IgD-negative memory B cell (primary cell): ENCODE data around the gene ETFBKMT. TPM values are rescaled to one million over a fixed set of nuclear protein-coding genes. Genes with fewer than 3 reads are reported as not detected.
"Not testable (repeated sequence)": the region's sequence is repeated elsewhere in the genome, so short reads cannot be mapped to it uniquely, and the experiment has no call there.

Source experiments
- H3K27ac Mint-ChIP-seq, 3 donors: one replicate each; pipeline ENCODE4 v1.8.0; 2020 to 2022; ENCODE audit warnings: mild to moderate bottlenecking in 3 of 3, mixed read lengths in 3 of 3, moderate library complexity in 1 of 3
- H3K27me3 Mint-ChIP-seq: one replicate; pipeline ENCODE4 v1.8.0; 2021; ENCODE audit warnings: mixed read lengths
- H3K36me3 Mint-ChIP-seq: one replicate; pipeline ENCODE4 v1.8.0; 2020; ENCODE audit warnings: mild to moderate bottlenecking, mixed read lengths
- H3K4me1 Mint-ChIP-seq, 3 donors: one replicate each; pipeline ENCODE4 v1.8.0; 2020 to 2022; ENCODE audit warnings: mixed read lengths in 3 of 3, mild to moderate bottlenecking in 1 of 3
- H3K4me3 Mint-ChIP-seq, 4 donors: one replicate each; pipeline ENCODE4 v1.8.0; 2020 to 2022; ENCODE audit warnings: mild to moderate bottlenecking in 4 of 4, mixed read lengths in 4 of 4, moderate library complexity in 3 of 4
- H3K9me3 Mint-ChIP-seq, 3 donors: one replicate each; pipeline ENCODE4 v1.8.0; 2020 to 2021; ENCODE audit warnings: mixed read lengths in 3 of 3, mild to moderate bottlenecking in 1 of 3
- polyA plus RNA-seq: library from polyadenylated mRNA; unstranded; fragments of 300-500 nt; fragmentation: Illumina TruSeq; gene quantifications from one replicate; pipeline ENCODE4 v1.2.3, GENCODE V29; 2021

Gene ETFBKMT
- polyA plus RNA-seq, 1 donor from 2014 or later, result 1.3 TPM

DNA sequence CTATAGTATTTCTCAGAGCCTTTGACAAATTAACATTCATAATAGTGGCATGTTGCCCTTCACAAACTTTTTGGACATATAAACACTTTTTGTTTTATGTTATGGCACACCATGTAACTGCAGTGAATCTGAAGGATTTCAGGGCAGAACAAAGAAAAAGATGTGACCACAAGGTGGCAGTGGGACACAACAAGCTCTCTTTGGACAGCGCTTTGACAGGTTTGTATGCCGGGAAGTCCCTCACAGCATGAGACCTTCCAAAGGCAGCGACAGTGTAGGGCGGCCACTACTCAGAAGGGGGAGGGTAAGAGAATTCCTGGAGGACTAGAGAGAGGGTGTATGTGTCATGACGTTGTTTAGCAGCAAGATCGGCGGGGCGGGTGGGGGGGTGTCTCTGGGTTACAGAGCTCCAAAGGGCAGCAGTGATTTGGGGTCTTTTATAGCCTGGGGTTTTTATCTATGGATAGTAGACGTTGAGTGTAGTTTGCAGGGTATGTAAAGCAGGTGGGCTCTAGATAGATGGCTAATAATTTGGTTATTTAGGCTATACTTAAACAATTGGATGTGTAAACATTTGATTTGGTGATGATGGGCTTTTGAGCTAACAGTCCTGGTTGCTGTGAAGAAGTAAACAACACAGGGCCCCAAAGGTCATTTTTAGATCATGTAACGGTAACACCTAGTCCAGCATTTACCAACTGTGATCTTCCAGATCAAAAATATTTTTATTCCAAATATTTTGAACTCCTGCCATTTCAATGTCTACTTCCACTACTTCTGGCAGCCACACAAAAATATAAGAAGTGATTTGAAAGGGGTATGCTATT is 22.9 kb downstream of the ETFBKMT start:
- H3K27ac Mint-ChIP-seq, result peak overlapping the region; percentile 2 to 91 (median 7)
- H3K27me3 Mint-ChIP-seq, result no peaks in the 10 kb centered on the region
- peaks cover 15 to 20% (median 18%) of the 10 kb centered on the region in 3 donors for H3K4me1 Mint-ChIP-seq
- peaks cover 2 to 7% (median 4%) of the 10 kb centered on the region in 3 donors for H3K9me3 Mint-ChIP-seq
- H3K4me3 Mint-ChIP-seq, result peak overlapping the region in 2 of 4 donors; percentile 56 to 80
- peaks cover 23% of the 10 kb centered on the region for H3K36me3 Mint-ChIP-seq

- peak overlapping the region in 2 of 3 donors; percentile 53 to 78 for H3K27ac Mint-ChIP-seq
- H3K4me3 Mint-ChIP-seq, result peak overlapping the region in 1 of 4 donors; percentile 65
- no peaks in the 10 kb centered on the region for H3K27me3 Mint-ChIP-seq
- H3K4me1 Mint-ChIP-seq, result peaks cover 19 to 29% (median 23%) of the 10 kb centered on the region in 3 donors
- peaks cover 4 to 9% (median 9%) of the 10 kb centered on the region in 3 donors for H3K9me3 Mint-ChIP-seq
- H3K36me3 Mint-ChIP-seq, result peaks cover 21% of the 10 kb centered on the region
These were observed 26.3 kb downstream of the ETFBKMT start for GRCh38 chr12:31685801-31686200.

GRCh38 chr12:31687101-31687527 is 27.6 kb downstream of the ETFBKMT start:
- peak overlapping the region; percentile 55 to 97 (median 81) for H3K27ac Mint-ChIP-seq
- H3K27me3 Mint-ChIP-seq, result no peaks in the 10 kb centered on the region
- H3K36me3 Mint-ChIP-seq, result peaks cover 21% of the 10 kb centered on the region
- H3K4me1 Mint-ChIP-seq, result peaks cover 17 to 27% (median 20%) of the 10 kb centered on the region in 3 donors
- peaks cover 4 to 8% (median 8%) of the 10 kb centered on the region in 3 donors for H3K9me3 Mint-ChIP-seq
- H3K4me3 Mint-ChIP-seq, result peak overlapping the region; percentile 46 to 95 (median 82)

- H3K27me3 Mint-ChIP-seq, H3K9me3 Mint-ChIP-seq, H3K4me3 Mint-ChIP-seq: not testable (repeated sequence)
- peak overlapping the region in 1 of 3 donors; percentile 39 for H3K27ac Mint-ChIP-seq
- H3K36me3 Mint-ChIP-seq, result peaks cover 15% of the 10 kb centered on the region
- peaks cover 13 to 25% (median 14%) of the 10 kb centered on the region in 3 donors for H3K4me1 Mint-ChIP-seq
These were observed 30.4 kb downstream of the ETFBKMT start for GRCh38 chr12:31689921-31690320.

GRCh38 chr12:31702047-31702446 is 42.6 kb downstream of the ETFBKMT start:
- Mint-ChIP-seq H3K9me3 (no peaks in the 10 kb centered on the region), H3K36me3 (peaks cover 24% of the 10 kb centered on the region), H3K4me3 (no peak overlapping the region), H3K27me3 (no peaks in the 10 kb centered on the region), H3K4me1 (peaks cover 3 to 7% (median 5%) of the 10 kb centered on the region in 3 donors), H3K27ac (no peak overlapping the region)

DNA sequence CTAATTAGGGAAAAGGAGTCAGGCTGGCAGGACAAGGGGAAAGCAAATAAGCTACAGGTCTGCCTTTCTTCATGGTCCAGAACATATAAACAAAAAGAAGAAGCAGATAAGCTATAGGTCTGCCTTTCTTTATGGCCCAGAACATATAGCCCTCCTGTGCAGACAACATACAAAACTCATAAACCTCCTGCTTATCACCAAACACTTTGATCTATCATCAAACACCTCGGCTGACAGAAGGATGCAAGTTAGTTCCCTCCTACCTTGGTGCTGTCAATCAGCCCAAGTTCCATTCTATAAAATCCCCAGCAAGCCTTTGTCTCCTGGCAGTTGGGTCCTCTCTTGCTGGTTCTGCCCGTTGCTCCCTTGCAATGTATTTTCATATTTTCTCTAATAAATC is 46.1 kb downstream of the ETFBKMT start:
- H3K36me3 Mint-ChIP-seq, result peaks cover 17% of the 10 kb centered on the region
- H3K27ac Mint-ChIP-seq, result peak overlapping the region in 1 of 3 donors; percentile 12
- H3K4me1 Mint-ChIP-seq, result peaks cover 4 to 9% (median 9%) of the 10 kb centered on the region in 3 donors
- peak overlapping the region in 1 of 4 donors; percentile 6 for H3K4me3 Mint-ChIP-seq
- no peaks in the 10 kb centered on the region for H3K27me3 Mint-ChIP-seq
- H3K9me3 Mint-ChIP-seq, result peaks cover 6 to 11% (median 9%) of the 10 kb centered on the region in 3 donors

DNA sequence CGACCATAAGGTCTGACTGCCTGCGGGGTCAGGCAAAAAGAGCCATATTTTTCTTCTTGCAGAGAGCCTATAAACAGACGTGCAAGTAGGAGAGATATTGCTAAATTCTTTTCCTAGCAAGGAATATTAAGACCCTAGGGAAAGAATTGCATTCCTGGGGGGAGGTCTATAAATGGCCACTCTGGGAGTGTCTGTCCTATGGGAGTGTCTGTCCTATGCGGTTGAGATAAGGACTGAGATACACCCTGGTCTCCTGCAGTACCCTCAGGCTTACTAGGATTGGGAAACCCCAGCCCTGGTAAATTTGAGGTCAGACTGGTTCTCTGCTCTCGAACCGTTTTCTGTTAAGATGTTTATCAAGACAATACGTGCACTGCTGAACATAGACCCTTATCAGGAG is 48.6 kb downstream of the ETFBKMT start:
- H3K27me3 Mint-ChIP-seq, H3K4me3 Mint-ChIP-seq, H3K4me1 Mint-ChIP-seq: not testable (repeated sequence)
- peaks cover 12% of the 10 kb centered on the region for H3K36me3 Mint-ChIP-seq
- H3K9me3 Mint-ChIP-seq, result peaks cover 6 to 11% (median 9%) of the 10 kb centered on the region in 3 donors
- H3K27ac Mint-ChIP-seq, result peak overlapping the region in 1 of 3 donors; percentile 23

DNA sequence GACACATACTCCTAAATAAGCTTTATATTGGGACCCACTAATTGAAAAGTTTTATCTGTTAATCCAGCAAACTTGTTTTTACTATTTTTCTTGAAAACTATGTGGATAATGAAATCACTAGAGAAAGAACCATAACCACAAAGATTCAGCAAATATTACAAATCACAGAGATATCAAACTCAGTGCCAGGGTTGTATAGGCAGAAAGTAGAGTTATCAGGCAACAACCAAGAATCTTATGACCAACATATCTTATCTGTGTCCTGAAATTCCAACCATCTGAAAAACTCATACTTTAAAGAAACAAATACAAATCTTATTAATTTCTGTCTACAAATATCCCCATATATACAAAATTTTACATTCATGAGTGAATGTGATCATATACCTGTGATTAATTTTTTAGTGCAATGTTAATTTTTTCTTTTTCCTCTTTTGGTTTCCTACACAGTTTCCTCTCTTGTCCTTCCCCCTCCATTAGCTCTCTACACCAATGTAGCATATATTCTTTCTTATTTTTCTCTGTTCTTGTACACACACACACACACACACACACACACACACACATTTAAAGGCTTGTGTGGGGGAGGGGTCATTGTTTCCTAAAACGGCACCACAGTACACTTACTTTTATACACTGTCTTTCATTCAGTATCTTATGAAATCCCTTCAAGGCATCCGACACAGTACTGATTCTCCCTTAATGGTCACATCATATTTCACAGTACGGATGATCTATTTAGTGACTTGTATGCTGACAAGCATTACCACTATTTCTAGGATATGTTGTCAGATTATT is 50.7 kb downstream of the ETFBKMT start:
- Mint-ChIP-seq H3K9me3 (peaks cover 6 to 11% (median 9%) of the 10 kb centered on the region in 3 donors), H3K4me3 (no peak overlapping the region), H3K36me3 (peaks cover 9% of the 10 kb centered on the region), H3K27me3 (no peaks in the 10 kb centered on the region), H3K4me1 (peaks cover 9 to 16% (median 13%) of the 10 kb centered on the region in 3 donors), H3K27ac (no peak overlapping the region)

GRCh38 chr12:31712877-31713276 is 53.4 kb downstream of the ETFBKMT start:
- peaks cover 8 to 14% (median 9%) of the 10 kb centered on the region in 3 donors for H3K9me3 Mint-ChIP-seq
- peaks cover 13% of the 10 kb centered on the region for H3K36me3 Mint-ChIP-seq

DNA sequence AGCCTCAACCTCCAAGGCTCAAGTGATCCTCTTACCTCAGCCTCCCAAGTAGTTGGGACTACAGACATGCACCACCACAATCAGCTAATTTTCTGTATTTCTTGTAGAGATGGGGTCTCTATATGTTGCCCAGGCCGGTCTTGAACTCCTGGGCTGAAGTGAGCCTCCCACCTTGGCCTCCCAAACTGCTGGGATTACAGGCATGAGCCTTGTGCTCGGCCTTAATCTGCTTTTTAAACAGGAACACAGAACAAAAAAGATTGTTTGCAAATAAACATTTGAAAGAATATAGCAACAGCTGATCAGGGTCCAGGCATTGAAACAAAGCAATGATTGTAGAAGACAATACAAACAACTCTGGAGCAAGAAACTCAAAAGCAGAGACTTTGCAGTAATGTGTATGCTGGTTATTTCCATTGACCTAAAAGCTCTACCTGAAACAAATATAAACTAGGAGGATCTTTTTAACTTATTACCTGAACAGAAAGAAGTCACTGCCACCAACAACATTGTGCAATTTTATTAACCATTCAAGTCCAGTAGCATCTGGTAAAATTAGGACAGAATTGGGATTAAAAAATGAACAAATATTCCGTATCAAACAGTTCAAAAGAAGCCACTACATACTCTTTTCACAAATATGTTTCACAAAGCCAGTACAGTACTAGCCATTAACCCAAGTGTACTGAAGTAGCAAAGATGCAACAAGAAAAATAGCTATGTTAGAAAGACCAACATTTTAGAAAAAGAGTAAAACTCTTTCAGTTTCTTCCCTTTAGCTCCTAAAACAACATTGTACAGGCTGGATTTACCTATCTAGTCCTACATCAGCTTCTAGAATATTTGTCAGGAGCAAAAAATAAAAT is 55.2 kb downstream of the ETFBKMT start:
- Mint-ChIP-seq H3K36me3 (peaks cover 15% of the 10 kb centered on the region), H3K4me3 (peak overlapping the region; percentile 52 to 78 (median 74)), H3K27ac (peak overlapping the region; percentile 25 to 95 (median 88)), H3K27me3 (no peaks in the 10 kb centered on the region), H3K9me3 (peaks cover 6 to 12% (median 7%) of the 10 kb centered on the region in 3 donors), H3K4me1 (peaks cover 30 to 39% (median 30%) of the 10 kb centered on the region in 3 donors)

More at GRCh38 chr12:31712877-31713276, 53.4 kb downstream of the ETFBKMT start:
- H3K4me3 Mint-ChIP-seq, result no peak overlapping the region
- H3K4me1 Mint-ChIP-seq, result peaks cover 23 to 32% (median 26%) of the 10 kb centered on the region in 3 donors
- H3K27ac Mint-ChIP-seq, result no peak overlapping the region
- no peaks in the 10 kb centered on the region for H3K27me3 Mint-ChIP-seq

GRCh38 chr12:31715283-31715825 is 55.9 kb downstream of the ETFBKMT start:
- H3K9me3 Mint-ChIP-seq, result peaks cover 6 to 12% (median 7%) of the 10 kb centered on the region in 3 donors
- H3K4me3 Mint-ChIP-seq, result peak overlapping the region; percentile 0 to 78 (median 74)
- no peaks in the 10 kb centered on the region for H3K27me3 Mint-ChIP-seq
- peak overlapping the region; percentile 25 to 95 (median 88) for H3K27ac Mint-ChIP-seq
- H3K4me1 Mint-ChIP-seq, result peaks cover 24 to 38% (median 28%) of the 10 kb centered on the region in 3 donors
- H3K36me3 Mint-ChIP-seq, result peaks cover 14% of the 10 kb centered on the region

DNA sequence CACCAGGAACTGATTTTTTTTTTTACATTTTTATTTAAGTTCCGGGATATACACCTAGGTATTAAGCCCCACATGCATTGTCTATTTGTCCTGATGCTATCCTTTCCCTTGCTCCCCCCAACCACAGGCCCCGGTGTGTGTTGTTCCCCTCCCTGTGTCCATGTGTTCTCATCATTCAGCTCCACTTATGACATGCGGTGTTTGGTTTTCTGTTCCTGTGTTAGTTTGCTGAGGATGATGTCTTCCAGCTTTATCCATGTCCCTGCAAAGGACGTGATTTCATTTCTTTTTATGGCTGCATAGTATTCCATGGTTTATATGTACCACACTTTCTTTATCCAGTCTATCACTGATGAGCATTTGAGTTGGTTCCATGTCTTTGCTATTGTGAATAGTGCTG is 57.5 kb downstream of the ETFBKMT start:
- Mint-ChIP-seq H3K27ac (peak overlapping the region; percentile 43 to 78 (median 77)), H3K4me3 (peak overlapping the region; percentile 46 to 75 (median 66))

DNA sequence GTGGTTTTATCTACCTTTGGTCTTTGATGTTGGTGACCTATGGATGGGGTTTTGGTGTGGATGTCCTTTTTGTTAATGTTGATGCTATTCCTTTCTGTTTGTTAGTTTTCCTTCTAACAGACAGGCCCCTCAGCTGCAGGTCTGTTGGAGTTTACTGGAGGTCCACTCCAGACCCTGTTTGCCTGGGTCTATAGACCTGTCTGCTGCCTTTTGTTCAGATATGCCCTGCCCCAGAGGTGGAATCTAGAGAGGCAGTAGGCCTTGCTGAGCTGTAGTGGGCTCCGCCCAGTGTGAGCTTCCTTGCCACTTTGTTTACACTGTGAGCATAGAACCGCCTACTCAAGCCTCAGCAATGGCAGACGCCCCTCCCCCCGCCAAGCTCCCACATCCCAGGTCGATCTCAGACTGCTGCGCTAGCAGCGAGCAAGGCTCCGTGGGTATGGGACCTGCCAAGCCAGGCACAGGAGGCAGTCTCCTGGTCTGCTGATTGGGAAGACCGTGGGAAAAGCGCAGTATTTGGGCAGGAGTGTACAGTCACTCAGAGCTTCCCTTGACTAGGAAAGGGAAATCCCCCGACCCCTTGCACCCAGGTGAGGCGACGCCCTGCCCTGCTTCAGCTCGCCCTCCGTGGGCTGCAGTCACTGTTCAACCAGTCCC is 59.2 kb downstream of the ETFBKMT start:
- H3K9me3 Mint-ChIP-seq, result peaks cover 6 to 12% (median 7%) of the 10 kb centered on the region in 3 donors
- not testable (repeated sequence) for H3K4me3 Mint-ChIP-seq

More for the DNA sequence above, 57.5 kb downstream of the ETFBKMT start:
- H3K27me3 Mint-ChIP-seq, result not testable (repeated sequence)
- Mint-ChIP-seq H3K9me3 (peaks cover 6 to 12% (median 7%) of the 10 kb centered on the region in 3 donors), H3K36me3 (peaks cover 17% of the 10 kb centered on the region), H3K4me1 (peaks cover 29 to 46% (median 42%) of the 10 kb centered on the region in 3 donors)

More for the DNA sequence above, 59.2 kb downstream of the ETFBKMT start:
- not testable (repeated sequence) for H3K27me3 Mint-ChIP-seq, H3K27ac Mint-ChIP-seq
- H3K36me3 Mint-ChIP-seq, result peaks cover 19% of the 10 kb centered on the region
- H3K4me1 Mint-ChIP-seq, result peaks cover 43 to 60% (median 55%) of the 10 kb centered on the region in 3 donors
